Fibroblast of villous mesenchyme (primary cell): ENCODE results near the gene PTPN13. TPM values are rescaled to one million over a fixed set of nuclear protein-coding genes. Genes with fewer than 3 reads are reported as not detected.

Experiments used
- DNase-seq: peaks from one replicate; pipeline ENCODE4 v3.0.0-alpha.2; 2010; ENCODE audit warnings: low read depth
- H3K4me3 ChIP-seq: 2 replicates; pipeline ENCODE4 v1.5.1; 2011; ENCODE audit warnings: low read depth, mild to moderate bottlenecking, low read length
- CTCF ChIP-seq: IDR thresholded peaks from 2 replicates; pipeline ENCODE4 v1.5.1; 2012; ENCODE audit warnings: low read depth, mild to moderate bottlenecking, low read length; ENCODE audit not compliant: insufficient read depth
- total RNA-seq: library from RNA; depleted of rRNA; stranded (reverse); fragments of >200 nt; gene quantifications from 2 replicates; pipeline ENCODE4 v1.2.3, GENCODE V29; 2012

Gene PTPN13
- total RNA-seq, 1 donor: 73.0 TPM

GRCh38 chr4:86619656-86620055 lies 25.5 kb downstream of the PTPN13 start:
- no peak overlapping the region for H3K4me3 ChIP-seq
- TF ChIP-seq CTCF: no peak
- no peak for DNase-seq

GRCh38 chr4:86621435-86621834 lies 27.3 kb downstream of the PTPN13 start:
- no peak overlapping the region for H3K4me3 ChIP-seq
- DNase-seq: no peak
- no peak for TF ChIP-seq CTCF

- peak; percentile 75 for DNase-seq
- TF ChIP-seq CTCF: no peak
- H3K4me3 ChIP-seq: no peak overlapping the region
Observed at GRCh38 chr4:86626066-86626465, 32.0 kb downstream of the PTPN13 start.

- no peak for TF ChIP-seq CTCF
- no peak overlapping the region for H3K4me3 ChIP-seq
- no peak for DNase-seq
Observed at GRCh38 chr4:86627462-86628135, 33.5 kb downstream of the PTPN13 start.

GRCh38 chr4:86630629-86631028 lies 36.5 kb downstream of the PTPN13 start:
- no peak for TF ChIP-seq CTCF
- H3K4me3 ChIP-seq: no peak overlapping the region
- DNase-seq: no peak

GRCh38 chr4:86631166-86631565 lies 37.1 kb downstream of the PTPN13 start:
- no peak for DNase-seq
- TF ChIP-seq CTCF: no peak
- H3K4me3 ChIP-seq: no peak overlapping the region

GRCh38 chr4:86633854-86634253 lies 39.7 kb downstream of the PTPN13 start:
- peak; percentile 58 for DNase-seq
- peak overlapping the region; percentile 32 for H3K4me3 ChIP-seq
- TF ChIP-seq CTCF: no peak
